Measurements from ENCODE around the gene HMOX2. TPM values are rescaled to one million over a fixed set of nuclear protein-coding genes. Genes with fewer than 3 reads are reported as not detected.

The HMOX2 gene, protein sequence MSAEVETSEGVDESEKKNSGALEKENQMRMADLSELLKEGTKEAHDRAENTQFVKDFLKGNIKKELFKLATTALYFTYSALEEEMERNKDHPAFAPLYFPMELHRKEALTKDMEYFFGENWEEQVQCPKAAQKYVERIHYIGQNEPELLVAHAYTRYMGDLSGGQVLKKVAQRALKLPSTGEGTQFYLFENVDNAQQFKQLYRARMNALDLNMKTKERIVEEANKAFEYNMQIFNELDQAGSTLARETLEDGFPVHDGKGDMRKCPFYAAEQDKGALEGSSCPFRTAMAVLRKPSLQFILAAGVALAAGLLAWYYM
- 59.5 to 70.9 TPM (median 67.8 TPM) in 5 replicates for total RNA-seq (2022; extraction: Qiagen RNA extraction)

GRCh38 chr16:4475880-4476788 lies at the start of gene HMOX2:
Gene HMOX2 (plus strand): TSS chr16:4476398. CDS start chr16:4505525, 29,127 bp downstream.

DNA sequence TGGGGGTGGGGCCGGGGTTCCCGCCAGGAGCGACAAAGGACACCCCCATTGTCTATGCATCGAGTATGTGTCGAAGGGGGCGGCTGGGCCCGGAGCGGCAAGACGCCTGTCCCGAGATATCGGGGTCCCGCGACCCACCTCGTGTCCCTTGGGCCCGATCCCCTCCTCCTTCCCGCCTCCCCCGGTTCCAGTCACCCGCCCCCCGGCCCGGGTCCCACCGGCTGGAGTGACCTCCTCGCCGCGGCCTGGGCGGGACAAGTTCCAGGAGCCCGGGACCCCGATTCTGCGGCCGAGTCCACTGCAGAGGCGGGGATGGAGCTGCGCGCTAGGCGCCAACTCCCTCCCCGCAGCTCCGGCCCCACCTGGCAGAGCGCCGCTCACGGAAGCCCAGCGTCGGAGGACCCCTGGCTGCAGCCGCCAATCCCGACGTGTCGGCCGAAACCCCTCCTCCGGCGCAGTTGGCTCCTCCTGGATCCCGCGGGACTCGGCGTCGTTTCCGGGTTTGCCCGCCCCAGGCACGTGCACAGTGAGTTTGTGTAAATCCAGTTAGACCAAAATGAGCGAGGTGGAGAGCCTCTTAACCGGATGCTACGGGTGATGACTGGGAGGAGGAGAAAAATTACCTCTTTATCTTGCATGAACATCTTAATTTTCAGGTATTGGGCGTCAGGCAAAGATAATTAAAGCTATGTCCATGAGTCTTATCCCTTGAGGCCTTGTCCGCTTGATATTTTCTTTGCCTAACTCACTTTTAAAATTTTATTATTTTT lies 1.8 kb upstream of the HMOX2 start, which contains the start of gene NMRAL1:
NMRAL1 (minus strand) TSS at position 434 of the 770 bp plus-strand sequence. CDS start 493 bp downstream, outside the sequence.

GRCh38 chr16:4538350-4539235 lies 62.4 kb downstream of the HMOX2 start, which contains the start of gene CDIP1:
Gene CDIP1 (minus strand): TSS chr16:4538773. CDS start chr16:4514130, 24,643 bp downstream.

GRCh38 chr16:4556112-4556511 lies 79.9 kb downstream of the HMOX2 start, which contains the start of gene C16orf96:
Gene C16orf96 (plus strand): TSS chr16:4556340. CDS start chr16:4556490, 150 bp downstream.

Other genes starting within 250 kb of the HMOX2 start
- gene SRL, start 234.3 kb upstream of the HMOX2 start, total RNA-seq (2022; extraction: Qiagen RNA extraction), result 0.03 to 0.08 TPM (median 0.06 TPM) in 5 replicates
- gene TFAP4, start 203.4 kb upstream of the HMOX2 start, total RNA-seq (2022; extraction: Qiagen RNA extraction), result 14.5 to 17.3 TPM (median 15.0 TPM) in 5 replicates
- 18.7 to 26.8 TPM (median 25.8 TPM) in 5 replicates for gene GLIS2, start 160.3 kb upstream of the HMOX2 start, total RNA-seq (2022; extraction: Qiagen RNA extraction)
- gene PAM16, start 125.1 kb upstream of the HMOX2 start, total RNA-seq (2022; extraction: Qiagen RNA extraction), result 55.3 to 73.4 TPM (median 71.7 TPM) in 5 replicates
- 3.3 to 5.1 TPM (median 5.0 TPM) in 5 replicates for gene VASN, start 104.5 kb upstream of the HMOX2 start, total RNA-seq (2022; extraction: Qiagen RNA extraction)
- gene CORO7, start 59.8 kb upstream of the HMOX2 start, total RNA-seq (2022; extraction: Qiagen RNA extraction), result 11.6 to 18.8 TPM (median 17.3 TPM) in 5 replicates
- 58.0 to 69.0 TPM (median 66.0 TPM) in 5 replicates for gene DNAJA3, start 50.5 kb upstream of the HMOX2 start, total RNA-seq (2022; extraction: Qiagen RNA extraction)
- gene NMRAL1, start 1.8 kb upstream of the HMOX2 start, total RNA-seq (2022; extraction: Qiagen RNA extraction), result 43.0 to 49.1 TPM (median 47.6 TPM) in 5 replicates
- 13.8 to 15.2 TPM (median 14.7 TPM) in 5 replicates for gene CDIP1, start 62.4 kb downstream of the HMOX2 start, total RNA-seq (2022; extraction: Qiagen RNA extraction)
- 0.02 to 0.06 TPM (median 0.04 TPM) in 5 replicates for gene C16orf96, start 79.9 kb downstream of the HMOX2 start, total RNA-seq (2022; extraction: Qiagen RNA extraction)
- gene UBALD1, start 138.5 kb downstream of the HMOX2 start, total RNA-seq (2022; extraction: Qiagen RNA extraction), result 37.2 to 67.4 TPM (median 63.7 TPM) in 5 replicates
- gene MGRN1, start 148.4 kb downstream of the HMOX2 start, total RNA-seq (2022; extraction: Qiagen RNA extraction), result 38.6 to 45.5 TPM (median 45.1 TPM) in 5 replicates
- gene NUDT16L1, start 217.2 kb downstream of the HMOX2 start, total RNA-seq (2022; extraction: Qiagen RNA extraction), result 19.3 to 27.6 TPM (median 26.4 TPM) in 5 replicates

Data from A549 treated with AZD2906 at 1 μM for 4 hours (cell line).